ENCODE results near the gene DCST1.

The DCST1 gene

GRCh38 chr1:155026588-155026987 lies 7.0 kb upstream of the DCST1 start:
- no peak for DNase-seq (ENCODE audit: low read depth)
- no peak for TF ChIP-seq CTCF (IDR thresholded peaks at IDR 0.05; ENCODE audit: low read depth, low read length, missing control alignments)

GRCh38 chr1:155029513-155030242 lies 3.9 kb upstream of the DCST1 start:
- DNase-seq (ENCODE audit: low read depth) = no peak
- H3K4me3 ChIP-seq (ENCODE audit: low read depth, low read length) = no peak overlapping the region
- no peak for TF ChIP-seq CTCF (IDR thresholded peaks at IDR 0.05; ENCODE audit: low read depth, low read length, missing control alignments)

More at GRCh38 chr1:155026588-155026987, 7.0 kb upstream of the DCST1 start:
- H3K4me3 ChIP-seq (ENCODE audit: low read depth, low read length) = no peak overlapping the region

GRCh38 chr1:155030243-155030795 lies 3.3 kb upstream of the DCST1 start:
- no peak for DNase-seq (ENCODE audit: low read depth)
- TF ChIP-seq CTCF (IDR thresholded peaks at IDR 0.05; ENCODE audit: low read depth, low read length, missing control alignments) = no peak
- no peak overlapping the region for H3K4me3 ChIP-seq (ENCODE audit: low read depth, low read length)

- TF ChIP-seq CTCF (IDR thresholded peaks at IDR 0.05; ENCODE audit: low read depth, low read length, missing control alignments) = no peak
- H3K4me3 ChIP-seq (ENCODE audit: low read depth, low read length) = no peak overlapping the region
- no peak for DNase-seq (ENCODE audit: low read depth)
Measured at GRCh38 chr1:155030899-155031298, 2.7 kb upstream of the DCST1 start.

GRCh38 chr1:155032886-155033285 lies 738 bp upstream of the DCST1 start:
- TF ChIP-seq CTCF (IDR thresholded peaks at IDR 0.05; ENCODE audit: low read depth, low read length, missing control alignments) = no peak
- no peak for DNase-seq (ENCODE audit: low read depth)
- H3K4me3 ChIP-seq (ENCODE audit: low read depth, low read length) = no peak overlapping the region

- no peak overlapping the region for H3K4me3 ChIP-seq (ENCODE audit: low read depth, low read length)
- no peak for DNase-seq (ENCODE audit: low read depth)
- TF ChIP-seq CTCF (IDR thresholded peaks at IDR 0.05; ENCODE audit: low read depth, low read length, missing control alignments) = no peak
Measured at GRCh38 chr1:155034318-155035208, 939 bp downstream of the DCST1 start.

All from GM12864 (cell line).